Stimulated activated memory B cell treated with anti-CD40 and anti-IgM and Interleukin-4, amounts not matched to agents 10 μg/mL and 1 μg/mL and 100 μg/mL, for 72 hours (primary cell): ENCODE measurements around the gene MAFG.
A peak's percentile ranks its signal among the peaks of the same experiment; 100 is the strongest.

Source experiments
- ATAC-seq: fragments of 150-1000 bp; cut with Tn5 transposase; 2 replicates; pipeline ENCODE4 v1.10.0; 2021
- H3K27ac Mint-ChIP-seq: one replicate; pipeline ENCODE4 v1.8.0; 2022; ENCODE audit warnings: mild to moderate bottlenecking, mixed read lengths
- H3K27me3 Mint-ChIP-seq: one replicate; pipeline ENCODE4 v1.8.0; 2022; ENCODE audit warnings: mixed read lengths
- H3K36me3 Mint-ChIP-seq: one replicate; pipeline ENCODE4 v1.8.0; 2022; ENCODE audit warnings: mixed read lengths
- H3K4me1 Mint-ChIP-seq: one replicate; pipeline ENCODE4 v1.8.0; 2022; ENCODE audit warnings: mixed read lengths
- H3K4me3 Mint-ChIP-seq: one replicate; pipeline ENCODE4 v1.8.0; 2022; ENCODE audit warnings: mild to moderate bottlenecking, moderate library complexity, mixed read lengths
- H3K9me3 Mint-ChIP-seq: one replicate; pipeline ENCODE4 v1.8.0; 2022; ENCODE audit warnings: mixed read lengths

MAFG gene

GRCh38 chr17:81951785-81952684, 24.5 kb upstream of the MAFG start:
- Mint-ChIP-seq H3K4me1 (no peaks in the 10 kb centered on the region), H3K27ac (no peak overlapping the region), H3K9me3 (no peaks in the 10 kb centered on the region), H3K36me3 (no peaks in the 10 kb centered on the region), H3K4me3 (no peak overlapping the region), H3K27me3 (peaks cover 45% of the 10 kb centered on the region)
- no peak for ATAC-seq

- Mint-ChIP-seq H3K36me3 (no peaks in the 10 kb centered on the region), H3K4me1 (no peaks in the 10 kb centered on the region), H3K4me3 (no peak overlapping the region), H3K27me3 (peaks cover 38% of the 10 kb centered on the region), H3K27ac (no peak overlapping the region), H3K9me3 (no peaks in the 10 kb centered on the region)
- ATAC-seq, result no peak
Observed at GRCh38 chr17:81950501-81950900, 23.0 kb upstream of the MAFG start.

- Mint-ChIP-seq H3K27ac (no peak overlapping the region), H3K4me3 (no peak overlapping the region), H3K9me3 (no peaks in the 10 kb centered on the region), H3K27me3 (peaks cover 38% of the 10 kb centered on the region), H3K4me1 (no peaks in the 10 kb centered on the region), H3K36me3 (no peaks in the 10 kb centered on the region)
- no peak for ATAC-seq
Observed at GRCh38 chr17:81948635-81949378, 21.3 kb upstream of the MAFG start.

GRCh38 chr17:81947189-81947588, 19.7 kb upstream of the MAFG start, which contains the start of gene MYADML2:
Gene MYADML2 (minus strand): TSS chr17:81947233. CDS start chr17:81941741, 5,492 bp downstream.
- Mint-ChIP-seq H3K9me3 (no peaks in the 10 kb centered on the region), H3K4me1 (no peaks in the 10 kb centered on the region), H3K27me3 (peaks cover 38% of the 10 kb centered on the region), H3K36me3 (no peaks in the 10 kb centered on the region), H3K4me3 (no peak within 1 kb of the TSS), H3K27ac (no peak within 1 kb of the TSS)
- no peak for ATAC-seq

- Mint-ChIP-seq H3K9me3 (no peaks in the 10 kb centered on the region), H3K4me3 (no peak overlapping the region), H3K4me1 (no peaks in the 10 kb centered on the region), H3K27me3 (peaks cover 43% of the 10 kb centered on the region), H3K36me3 (no peaks in the 10 kb centered on the region), H3K27ac (no peak overlapping the region)
- no peak for ATAC-seq
Observed at GRCh38 chr17:81944858-81945257, 17.3 kb upstream of the MAFG start.

GRCh38 chr17:81942167-81942553, 14.6 kb upstream of the MAFG start:
- Mint-ChIP-seq H3K27me3 (peaks cover 48% of the 10 kb centered on the region), H3K36me3 (no peaks in the 10 kb centered on the region), H3K4me3 (no peak overlapping the region), H3K27ac (no peak overlapping the region), H3K9me3 (no peaks in the 10 kb centered on the region), H3K4me1 (peaks cover 8% of the 10 kb centered on the region)
- ATAC-seq, result no peak

- peaks cover 43% of the 10 kb centered on the region for H3K27me3 Mint-ChIP-seq
- H3K36me3 Mint-ChIP-seq, result no peaks in the 10 kb centered on the region
- H3K4me1 Mint-ChIP-seq, result peaks cover 10% of the 10 kb centered on the region
- no peak overlapping the region for H3K4me3 Mint-ChIP-seq
- no peaks in the 10 kb centered on the region for H3K9me3 Mint-ChIP-seq
- H3K27ac Mint-ChIP-seq, result no peak overlapping the region
- ATAC-seq, result no peak
Observed at GRCh38 chr17:81941484-81942166, 14.1 kb upstream of the MAFG start.

GRCh38 chr17:81940538-81941483, 13.3 kb upstream of the MAFG start:
- peaks cover 42% of the 10 kb centered on the region for H3K27me3 Mint-ChIP-seq
- no peaks in the 10 kb centered on the region for H3K36me3 Mint-ChIP-seq
- H3K27ac Mint-ChIP-seq, result no peak overlapping the region
- no peak overlapping the region for H3K4me3 Mint-ChIP-seq
- no peak for ATAC-seq
- H3K9me3 Mint-ChIP-seq, result no peaks in the 10 kb centered on the region
- peaks cover 19% of the 10 kb centered on the region for H3K4me1 Mint-ChIP-seq

- Mint-ChIP-seq H3K36me3 (peaks cover 1% of the 10 kb centered on the region), H3K4me3 (no peak overlapping the region), H3K4me1 (peaks cover 22% of the 10 kb centered on the region), H3K27ac (no peak overlapping the region), H3K9me3 (no peaks in the 10 kb centered on the region), H3K27me3 (peaks cover 33% of the 10 kb centered on the region)
- no peak for ATAC-seq
Observed at GRCh38 chr17:81939881-81940385, 12.4 kb upstream of the MAFG start.

- H3K27ac Mint-ChIP-seq, result no peak overlapping the region
- no peak for ATAC-seq
- peaks cover 5% of the 10 kb centered on the region for H3K36me3 Mint-ChIP-seq
- no peaks in the 10 kb centered on the region for H3K9me3 Mint-ChIP-seq
- H3K4me3 Mint-ChIP-seq, result no peak overlapping the region
- H3K27me3 Mint-ChIP-seq, result peaks cover 26% of the 10 kb centered on the region
- H3K4me1 Mint-ChIP-seq, result peaks cover 22% of the 10 kb centered on the region
Observed at GRCh38 chr17:81939218-81939617, 11.7 kb upstream of the MAFG start.

- no peak for ATAC-seq
- Mint-ChIP-seq H3K27ac (no peak overlapping the region), H3K27me3 (peaks cover 41% of the 10 kb centered on the region), H3K4me1 (peaks cover 34% of the 10 kb centered on the region), H3K36me3 (peaks cover 10% of the 10 kb centered on the region), H3K9me3 (no peaks in the 10 kb centered on the region), H3K4me3 (peak overlapping the region; percentile 50)
Observed at GRCh38 chr17:81935709-81936084, 8.2 kb upstream of the MAFG start.

GRCh38 chr17:81934850-81935708, 7.5 kb upstream of the MAFG start:
- H3K4me3 Mint-ChIP-seq, result peak overlapping the region; percentile 50
- no peak for ATAC-seq
- peaks cover 41% of the 10 kb centered on the region for H3K27me3 Mint-ChIP-seq
- H3K36me3 Mint-ChIP-seq, result peaks cover 10% of the 10 kb centered on the region
- peaks cover 35% of the 10 kb centered on the region for H3K4me1 Mint-ChIP-seq
- no peaks in the 10 kb centered on the region for H3K9me3 Mint-ChIP-seq
- H3K27ac Mint-ChIP-seq, result no peak overlapping the region

- Mint-ChIP-seq H3K27me3 (peaks cover 48% of the 10 kb centered on the region), H3K27ac (no peak overlapping the region), H3K4me1 (peaks cover 35% of the 10 kb centered on the region), H3K4me3 (no peak overlapping the region), H3K36me3 (peaks cover 10% of the 10 kb centered on the region), H3K9me3 (no peaks in the 10 kb centered on the region)
- ATAC-seq, result no peak
Observed at GRCh38 chr17:81934098-81934757, 6.7 kb upstream of the MAFG start.
